PC-3 (cell line): Measurements from ENCODE around the gene TUT7.

ENCODE experiments used
- EZH2 ChIP-seq: fragments of 300-600 bp; sonication (generic); IDR thresholded peaks from one replicate; pipeline ENCODE4 v1.6.1; 2017; ENCODE audit warnings: antibody characterized with exemption, mild to moderate bottlenecking, low read length; ENCODE audit not compliant: unreplicated experiment
- TF ChIP-seq, protein P1 (sequence below): fragments of 300-600 bp; sonication (generic); conservative IDR thresholded peaks from 2 replicates; pipeline ENCODE4 v1.5.1; 2017; ENCODE audit warnings: antibody characterized with exemption, low read depth, mild to moderate bottlenecking, low read length

- TF ChIP-seq, protein P1, sequence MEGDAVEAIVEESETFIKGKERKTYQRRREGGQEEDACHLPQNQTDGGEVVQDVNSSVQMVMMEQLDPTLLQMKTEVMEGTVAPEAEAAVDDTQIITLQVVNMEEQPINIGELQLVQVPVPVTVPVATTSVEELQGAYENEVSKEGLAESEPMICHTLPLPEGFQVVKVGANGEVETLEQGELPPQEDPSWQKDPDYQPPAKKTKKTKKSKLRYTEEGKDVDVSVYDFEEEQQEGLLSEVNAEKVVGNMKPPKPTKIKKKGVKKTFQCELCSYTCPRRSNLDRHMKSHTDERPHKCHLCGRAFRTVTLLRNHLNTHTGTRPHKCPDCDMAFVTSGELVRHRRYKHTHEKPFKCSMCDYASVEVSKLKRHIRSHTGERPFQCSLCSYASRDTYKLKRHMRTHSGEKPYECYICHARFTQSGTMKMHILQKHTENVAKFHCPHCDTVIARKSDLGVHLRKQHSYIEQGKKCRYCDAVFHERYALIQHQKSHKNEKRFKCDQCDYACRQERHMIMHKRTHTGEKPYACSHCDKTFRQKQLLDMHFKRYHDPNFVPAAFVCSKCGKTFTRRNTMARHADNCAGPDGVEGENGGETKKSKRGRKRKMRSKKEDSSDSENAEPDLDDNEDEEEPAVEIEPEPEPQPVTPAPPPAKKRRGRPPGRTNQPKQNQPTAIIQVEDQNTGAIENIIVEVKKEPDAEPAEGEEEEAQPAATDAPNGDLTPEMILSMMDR = no peak
- no peak for TF ChIP-seq EZH2
Observed at GRCh38 chr9:86252870-86253269, 101.3 kb downstream of the TUT7 start.
